ENCODE results near the gene SYVN1.

DNA sequence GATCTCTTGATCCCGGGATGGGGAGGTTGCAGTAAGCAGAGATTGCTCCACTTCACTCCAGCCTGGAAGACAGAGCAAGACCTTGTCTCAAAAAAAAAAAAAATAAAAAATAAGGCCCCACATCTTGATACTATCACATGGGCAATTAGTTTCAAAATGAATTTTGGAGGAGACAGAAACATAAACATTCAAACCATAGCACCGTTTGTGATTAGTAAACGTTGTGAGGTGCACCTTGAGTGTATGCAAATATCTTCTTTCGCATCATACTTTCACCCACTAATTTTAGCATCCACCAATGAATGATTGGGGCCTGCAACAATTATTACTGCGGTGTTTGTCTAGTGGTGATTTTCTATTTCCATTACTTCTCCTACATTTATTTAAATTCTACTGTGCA, 24.7 kb upstream of the SYVN1 start:
- no peak for TF ChIP-seq POLR2A (IDR thresholded peaks at IDR 0.05)
- TF ChIP-seq, protein P1, sequence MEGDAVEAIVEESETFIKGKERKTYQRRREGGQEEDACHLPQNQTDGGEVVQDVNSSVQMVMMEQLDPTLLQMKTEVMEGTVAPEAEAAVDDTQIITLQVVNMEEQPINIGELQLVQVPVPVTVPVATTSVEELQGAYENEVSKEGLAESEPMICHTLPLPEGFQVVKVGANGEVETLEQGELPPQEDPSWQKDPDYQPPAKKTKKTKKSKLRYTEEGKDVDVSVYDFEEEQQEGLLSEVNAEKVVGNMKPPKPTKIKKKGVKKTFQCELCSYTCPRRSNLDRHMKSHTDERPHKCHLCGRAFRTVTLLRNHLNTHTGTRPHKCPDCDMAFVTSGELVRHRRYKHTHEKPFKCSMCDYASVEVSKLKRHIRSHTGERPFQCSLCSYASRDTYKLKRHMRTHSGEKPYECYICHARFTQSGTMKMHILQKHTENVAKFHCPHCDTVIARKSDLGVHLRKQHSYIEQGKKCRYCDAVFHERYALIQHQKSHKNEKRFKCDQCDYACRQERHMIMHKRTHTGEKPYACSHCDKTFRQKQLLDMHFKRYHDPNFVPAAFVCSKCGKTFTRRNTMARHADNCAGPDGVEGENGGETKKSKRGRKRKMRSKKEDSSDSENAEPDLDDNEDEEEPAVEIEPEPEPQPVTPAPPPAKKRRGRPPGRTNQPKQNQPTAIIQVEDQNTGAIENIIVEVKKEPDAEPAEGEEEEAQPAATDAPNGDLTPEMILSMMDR (IDR thresholded peaks at IDR 0.05) = no peak

Data from heart left ventricle (tissue), 13 donors.